HL-60 (cell line): Measurements from ENCODE around the gene HOXB5.

Source experiments
- CTCF ChIP-seq: IDR thresholded peaks from one replicate; pipeline ENCODE4 v1.5.1; 2011; ENCODE audit warnings: low read length, control low read depth, inconsistent platforms; ENCODE audit not compliant: insufficient read depth
- GABPA ChIP-seq: IDR thresholded peaks from 2 replicates; pipeline ENCODE4 v1.6.1; 2012; ENCODE audit warnings: low read depth
- POLR2AphosphoS5 ChIP-seq: IDR thresholded peaks from 2 replicates; pipeline ENCODE4 v1.6.1; 2012; ENCODE audit warnings: low read depth
- REST ChIP-seq: IDR thresholded peaks from 2 replicates; pipeline ENCODE4 v1.6.1; 2012; ENCODE audit warnings: low read depth; ENCODE audit not compliant: insufficient replicate concordance
- SPI1 ChIP-seq: IDR thresholded peaks from 2 replicates; pipeline ENCODE4 v1.6.1; 2012; ENCODE audit warnings: low read depth, mild to moderate bottlenecking, borderline replicate concordance

GRCh38 chr17:48640858-48641180, 47.2 kb upstream of the HOXB5 start:
- no peak for TF ChIP-seq CTCF
- TF ChIP-seq GABPA = no peak
- no peak for TF ChIP-seq POLR2AphosphoS5
- no peak for TF ChIP-seq REST
- no peak for TF ChIP-seq SPI1
